ENCODE data around the gene BCO1.

DNA sequence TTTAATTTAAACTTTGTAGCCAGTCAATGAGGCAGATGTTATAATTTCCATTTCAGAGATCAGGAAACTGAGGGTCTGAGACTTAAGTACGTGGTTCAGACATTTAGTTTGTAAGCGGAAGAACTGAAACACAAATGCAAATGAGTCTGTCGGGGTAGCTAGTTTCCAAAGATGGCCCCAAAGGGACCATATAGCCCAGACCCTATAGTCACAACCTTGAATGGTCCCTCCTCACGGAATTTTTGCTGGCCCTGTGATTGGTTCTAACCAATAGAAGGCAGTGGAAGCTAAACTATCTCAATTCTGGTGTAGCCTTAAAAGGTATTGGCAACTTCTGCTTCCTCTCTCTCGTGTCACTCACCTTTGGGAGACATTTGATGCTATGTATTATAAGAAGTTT is 7.5 kb upstream of the BCO1 start:
- TF ChIP-seq CTCF (IDR thresholded peaks at IDR 0.05), result no peak
- TF ChIP-seq POLR2A (IDR thresholded peaks at IDR 0.05), result no peak
